Raji (cell line): ENCODE data around the gene SOCS6.

Source experiments
- POLR2A ChIP-seq: IDR thresholded peaks from 2 replicates; pipeline ENCODE4 v1.6.1; 2011; ENCODE audit warnings: low read depth, low read length, control low read depth; ENCODE audit not compliant: insufficient read depth

Gene SOCS6

DNA sequence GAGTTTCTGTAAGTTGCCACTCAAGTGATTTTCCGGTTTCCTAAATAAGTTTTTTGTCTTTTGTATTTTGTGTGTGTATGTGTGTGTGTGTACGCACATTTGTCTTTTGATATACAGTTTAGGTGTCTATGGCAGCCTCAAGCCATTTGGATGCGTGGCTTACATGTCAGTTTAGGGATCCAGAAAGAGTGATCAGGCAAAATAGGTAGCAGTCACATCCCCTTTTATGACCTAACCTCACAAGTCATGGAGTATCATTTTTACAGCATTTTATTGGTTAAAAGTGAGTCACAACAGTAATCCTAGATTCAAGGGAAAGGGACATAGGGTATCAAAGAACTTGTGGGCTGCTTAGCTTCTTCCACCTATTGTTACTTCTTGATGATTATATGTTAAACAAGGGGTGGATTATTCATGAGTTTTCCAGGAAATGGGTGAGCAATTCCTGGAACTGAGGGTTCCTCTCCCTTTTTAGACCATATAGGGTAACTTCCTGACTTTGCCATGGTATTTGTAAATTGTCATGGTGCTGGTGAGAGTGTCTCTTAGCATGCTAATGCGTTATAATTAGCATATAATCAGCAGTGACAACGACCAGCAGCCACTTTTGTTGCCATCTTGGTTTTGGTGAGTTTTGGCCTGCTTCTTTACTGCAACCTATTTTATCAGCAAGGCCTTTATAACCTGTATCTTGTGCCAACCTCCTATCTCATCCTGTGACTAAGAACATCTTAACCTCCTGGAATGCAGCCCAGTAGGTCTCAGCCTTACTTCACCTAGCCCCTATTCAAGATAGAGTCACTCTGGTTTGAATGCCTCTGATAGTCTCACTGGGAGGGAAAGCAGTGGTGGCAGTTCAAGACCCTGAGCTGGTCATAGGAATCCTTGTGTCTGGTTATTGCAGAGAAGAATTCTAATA, 8.6 kb upstream of the SOCS6 start:
- TF ChIP-seq POLR2A = no peak

DNA sequence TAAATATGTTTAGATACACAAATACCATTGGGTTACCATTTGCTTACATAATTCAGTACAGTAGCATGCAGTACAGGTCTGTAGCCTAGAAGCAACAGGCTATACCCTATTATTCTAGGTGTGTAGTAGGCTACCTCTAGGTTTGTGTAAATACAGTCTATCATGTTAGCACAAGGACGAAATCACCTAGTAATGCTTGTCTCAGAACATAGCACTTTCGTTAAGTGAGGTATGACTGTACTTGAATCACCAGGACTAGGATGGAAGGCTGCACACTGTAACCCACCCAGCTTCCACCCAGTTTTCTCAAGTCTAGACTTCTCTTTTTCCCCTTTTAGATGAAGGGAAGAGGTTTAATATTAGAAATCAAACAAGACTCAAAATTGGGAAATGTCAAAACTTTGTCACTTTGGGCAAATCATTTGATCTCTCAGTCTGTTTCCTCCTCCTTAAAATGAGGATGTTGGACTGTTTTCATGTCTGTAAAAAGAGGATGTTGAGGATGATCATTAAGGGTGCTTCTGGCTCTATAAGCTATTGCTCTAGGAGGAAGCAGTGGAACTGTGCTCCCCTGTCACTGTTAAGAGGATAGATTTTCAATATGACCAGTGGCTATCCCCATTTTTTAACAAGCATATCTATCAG, 3.7 kb upstream of the SOCS6 start:
- TF ChIP-seq POLR2A = no peak

DNA sequence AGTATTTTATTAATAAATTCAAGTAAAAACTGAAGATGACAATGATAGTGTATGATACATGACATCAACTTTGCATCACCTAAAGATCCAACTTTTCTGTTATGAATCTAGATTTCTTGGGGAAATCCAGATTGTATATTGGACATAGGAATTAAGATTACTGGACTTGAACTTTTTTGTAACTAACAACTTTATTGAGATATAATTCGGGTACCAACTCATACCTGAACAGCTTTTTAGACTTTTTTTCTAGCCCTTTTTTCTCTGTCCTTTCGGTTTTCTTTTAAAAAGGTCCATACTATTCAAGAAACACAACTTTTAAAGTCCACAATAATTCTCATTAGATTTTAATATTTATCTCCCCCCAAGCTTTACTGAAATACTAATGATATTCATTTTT, 1.1 kb upstream of the SOCS6 start:
- no peak for TF ChIP-seq POLR2A

DNA sequence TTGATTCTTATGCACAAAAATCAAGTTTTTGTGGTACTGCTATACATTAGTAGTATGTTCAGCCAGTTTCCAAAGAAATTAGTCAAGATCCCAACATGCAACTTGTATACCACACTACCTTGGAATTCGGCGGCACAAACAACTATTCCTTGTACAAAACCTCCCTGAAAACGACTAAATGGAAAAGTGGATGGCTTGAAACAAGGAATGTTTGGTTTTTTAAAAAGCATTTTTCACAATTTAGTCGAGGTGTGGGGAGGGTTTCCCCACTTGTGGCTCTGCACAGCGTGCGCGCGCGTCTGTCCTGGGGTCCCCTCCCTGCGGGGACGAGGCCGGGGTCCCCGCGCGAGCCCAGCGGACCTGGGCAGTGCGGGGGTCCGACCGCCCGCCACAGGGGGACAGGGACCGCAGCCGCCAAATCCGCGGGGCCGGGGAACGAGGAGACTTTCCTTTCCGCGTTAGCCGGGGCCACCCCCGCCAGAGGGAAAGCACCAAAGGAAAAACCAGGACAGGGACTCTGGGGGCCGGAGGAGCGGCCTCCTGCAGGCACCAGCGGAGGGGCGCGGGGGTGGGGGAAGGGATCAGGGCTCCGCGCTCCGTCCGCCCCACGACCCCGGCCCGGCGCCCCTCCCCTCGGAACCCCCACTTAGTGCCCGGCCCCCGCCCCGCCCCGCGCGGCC, 534 bp upstream of the SOCS6 start:
- TF ChIP-seq POLR2A = no peak

DNA sequence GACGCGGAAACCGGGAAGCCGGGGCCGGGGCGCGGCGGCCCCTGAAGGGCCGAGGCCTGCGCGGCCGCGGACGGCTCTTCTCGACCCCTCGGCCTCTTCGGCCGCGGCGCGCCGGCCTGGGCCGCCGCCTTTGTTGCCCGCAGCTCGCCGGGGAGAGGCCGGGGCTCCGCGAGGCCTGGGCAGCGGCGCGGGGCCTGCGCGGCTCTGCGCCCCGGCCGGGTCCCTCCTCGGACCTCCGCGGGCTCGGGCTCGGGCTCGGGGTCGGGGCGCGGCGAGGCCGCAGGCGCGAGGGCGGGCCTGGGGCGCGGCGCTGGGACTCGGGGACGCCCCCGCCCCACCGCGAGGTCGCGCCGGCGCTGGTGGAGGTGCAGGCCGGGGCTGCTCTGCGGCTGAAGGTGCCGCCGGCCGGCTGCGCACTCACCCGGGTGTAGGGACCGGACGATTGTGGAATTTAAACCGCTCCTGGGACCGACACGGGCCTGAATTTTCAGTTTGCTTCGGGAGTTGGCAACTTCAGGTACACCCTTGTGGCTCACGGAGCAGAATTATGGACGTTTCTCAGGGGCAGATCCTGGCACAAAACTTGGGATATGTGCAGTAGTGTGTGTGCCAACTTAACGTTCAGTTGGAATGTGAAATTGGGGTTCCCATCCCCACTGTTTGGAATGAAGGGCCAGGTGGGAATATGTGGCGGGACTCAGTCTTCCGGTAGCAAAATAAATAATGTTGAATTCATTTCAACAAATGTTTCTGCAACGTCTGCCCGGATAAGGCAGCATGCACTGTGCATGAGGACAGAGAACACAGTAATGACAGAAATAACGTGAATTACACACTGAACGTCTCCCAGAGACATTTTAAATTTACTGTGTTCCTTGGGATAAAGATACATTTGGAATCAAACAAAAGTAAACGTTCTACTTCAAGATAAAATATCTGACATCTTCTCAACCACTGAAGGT, 787 bp downstream of the SOCS6 start:
- TF ChIP-seq POLR2A = no peak

DNA sequence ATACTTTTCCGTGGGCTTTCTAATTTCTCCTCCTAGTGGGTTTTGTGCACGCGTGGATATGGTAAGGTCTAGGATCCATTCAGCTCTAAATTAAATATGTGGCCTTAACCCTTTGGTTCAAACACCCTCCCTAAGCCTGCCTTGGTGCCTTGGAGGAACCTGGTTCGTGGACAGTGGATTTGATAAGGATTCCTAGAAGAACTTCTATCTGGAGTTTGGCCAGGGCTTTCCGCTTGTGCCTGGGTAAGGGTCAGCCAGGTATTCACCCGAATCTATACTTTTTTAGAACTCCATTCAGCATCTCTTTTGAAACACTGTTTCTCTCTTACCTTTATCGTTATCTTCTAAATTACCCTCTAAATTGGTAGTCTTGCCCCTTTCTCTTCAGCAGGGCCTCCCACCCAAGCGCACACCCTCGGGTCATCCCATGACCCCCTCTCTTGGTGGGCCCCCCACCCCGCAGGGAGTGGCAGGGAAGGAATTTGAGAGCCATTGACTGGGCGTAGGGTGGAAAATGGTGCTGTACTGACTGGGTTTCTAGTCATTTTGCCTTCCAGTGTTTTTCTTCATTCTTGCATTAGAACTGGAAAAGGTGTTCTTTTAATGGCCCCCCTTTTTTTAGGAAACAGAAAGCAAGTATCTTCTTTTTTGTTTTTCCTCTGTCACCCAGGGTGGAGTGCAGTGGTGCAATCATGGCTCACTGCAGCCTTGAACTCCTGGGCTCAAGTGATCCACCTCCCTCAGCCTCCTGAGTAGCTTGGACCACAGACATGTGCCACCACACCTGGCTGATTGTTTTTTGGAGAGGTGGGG, 1.8 kb downstream of the SOCS6 start:
- TF ChIP-seq POLR2A = no peak

DNA sequence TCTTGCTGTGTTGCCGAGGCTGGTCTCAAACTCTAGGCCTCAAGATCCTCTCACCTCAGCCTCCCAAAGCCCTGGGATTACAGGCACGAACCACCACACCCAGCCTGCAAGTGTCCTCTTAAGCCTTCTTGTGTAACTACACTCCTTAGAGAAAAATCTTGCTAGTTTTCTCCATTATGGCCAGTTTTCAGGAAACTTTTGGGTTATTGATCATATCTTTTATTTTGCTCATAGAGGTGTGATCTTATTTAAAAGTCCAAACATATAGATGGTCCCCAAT, 2.4 kb downstream of the SOCS6 start:
- no peak for TF ChIP-seq POLR2A

DNA sequence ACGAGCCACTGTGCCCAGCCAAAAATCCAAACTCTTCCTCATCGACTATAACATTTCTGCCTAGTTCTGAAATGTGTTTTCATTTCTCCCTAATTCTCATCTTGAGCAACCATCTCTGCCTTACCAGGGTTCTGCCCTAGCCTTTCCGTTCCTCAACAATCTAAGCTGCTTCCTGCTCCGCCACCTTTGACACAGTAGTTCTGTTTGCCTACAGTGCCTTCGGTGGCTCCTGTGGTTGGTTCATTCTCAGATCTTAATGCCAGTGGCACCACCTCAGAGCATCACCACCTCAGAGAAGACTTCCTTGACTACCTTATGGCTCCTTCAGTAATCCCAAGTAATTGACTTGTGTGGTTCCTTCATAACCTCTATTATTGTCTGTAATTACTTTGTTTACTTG, 3.8 kb downstream of the SOCS6 start:
- no peak for TF ChIP-seq POLR2A

DNA sequence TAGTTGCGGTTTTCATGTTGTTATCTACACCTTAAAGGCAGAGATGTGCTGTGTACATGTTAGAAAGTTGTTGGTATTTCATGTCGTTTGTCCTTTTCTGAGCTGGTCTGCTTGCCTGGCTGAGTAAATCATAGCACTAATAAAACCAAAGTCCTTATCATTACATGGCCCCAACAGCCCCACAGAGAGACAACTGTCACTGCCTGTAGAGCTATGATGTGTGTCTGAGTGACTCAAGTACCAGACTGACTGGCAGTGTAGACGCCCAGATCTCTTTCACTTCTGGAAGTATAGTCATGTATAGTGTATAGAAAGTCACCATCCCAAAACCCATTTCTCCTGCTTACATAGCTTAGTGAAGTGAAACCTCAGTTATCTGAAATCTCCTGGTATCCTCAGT, 4.3 kb downstream of the SOCS6 start:
- TF ChIP-seq POLR2A = no peak

DNA sequence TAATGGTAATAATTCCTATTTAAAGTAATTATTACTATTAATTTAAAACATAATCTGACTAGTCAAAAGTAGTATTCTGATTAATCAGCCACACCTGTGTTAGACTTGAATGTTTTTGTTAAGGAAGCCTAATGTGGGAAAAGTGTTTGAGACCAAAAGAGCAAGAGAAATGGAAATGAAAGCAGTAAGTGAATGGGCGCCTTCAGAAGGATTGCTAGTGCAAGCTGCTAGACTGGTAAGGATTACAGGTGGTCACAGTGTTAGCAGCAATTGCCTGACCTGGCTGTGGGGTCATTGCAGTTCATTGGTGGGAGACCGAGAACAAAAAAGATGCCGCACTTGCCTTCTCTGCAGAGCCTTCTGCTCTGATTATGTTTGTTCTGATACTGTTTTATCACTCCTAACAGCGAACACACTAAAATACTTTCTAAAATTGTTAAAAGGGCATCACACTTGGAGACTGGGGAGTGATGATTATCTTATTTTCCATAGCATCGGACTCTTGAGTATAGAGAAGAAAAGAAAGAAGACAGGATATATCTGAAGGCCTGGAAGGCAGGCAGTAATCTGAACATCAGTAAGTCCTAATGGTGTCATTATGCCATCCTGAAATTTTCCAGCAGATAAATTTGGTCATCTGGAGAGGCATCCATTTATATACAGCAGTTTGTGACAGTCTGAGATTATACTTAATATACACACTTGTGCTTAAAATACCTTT, 5.8 kb downstream of the SOCS6 start:
- no peak for TF ChIP-seq POLR2A

DNA sequence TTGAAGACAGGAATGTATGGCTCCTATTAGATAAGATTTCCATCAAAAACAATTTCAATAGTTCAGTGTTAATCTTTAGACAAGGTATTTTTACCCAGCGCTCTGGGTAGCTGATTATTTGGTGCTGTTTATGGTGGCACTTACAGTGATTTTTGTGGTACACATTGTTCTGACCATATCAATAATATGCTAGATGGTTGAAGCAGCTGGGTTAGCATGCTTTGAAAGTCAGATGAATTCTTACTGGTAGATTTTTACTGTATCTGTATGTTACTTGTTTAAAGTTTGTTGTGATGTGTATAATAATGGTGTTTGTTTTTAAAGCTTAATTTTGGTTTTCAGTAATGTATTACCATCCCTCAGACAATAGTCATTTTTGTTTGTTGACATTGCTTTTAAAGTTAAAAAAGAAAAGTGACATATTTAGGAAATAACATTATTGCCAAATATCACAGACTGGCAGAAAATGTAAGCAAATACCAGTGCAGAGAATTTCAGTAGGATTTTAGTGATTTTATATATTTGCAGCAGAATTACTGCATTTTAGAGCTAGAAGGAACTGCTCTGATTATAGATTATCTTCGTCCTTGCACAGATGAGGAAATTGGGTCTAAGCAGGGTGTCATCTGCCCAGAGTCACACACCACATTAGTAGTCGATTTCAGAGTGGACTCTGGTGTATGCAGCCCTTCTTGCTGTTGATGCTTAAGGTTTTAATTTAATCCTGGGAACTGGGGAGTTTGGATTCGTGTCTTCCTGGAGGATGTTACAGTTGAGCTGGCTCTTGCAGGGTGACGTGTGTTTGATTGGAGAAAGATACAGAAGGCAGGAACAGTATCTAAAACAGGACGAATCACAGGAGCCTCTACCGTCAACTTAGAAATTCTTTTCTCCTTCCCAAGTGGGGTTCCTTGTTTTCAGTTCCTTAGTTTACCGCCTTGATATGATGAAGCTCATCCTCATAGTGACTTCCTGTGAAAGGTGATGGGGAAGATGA, 6.6 kb downstream of the SOCS6 start:
- no peak for TF ChIP-seq POLR2A

DNA sequence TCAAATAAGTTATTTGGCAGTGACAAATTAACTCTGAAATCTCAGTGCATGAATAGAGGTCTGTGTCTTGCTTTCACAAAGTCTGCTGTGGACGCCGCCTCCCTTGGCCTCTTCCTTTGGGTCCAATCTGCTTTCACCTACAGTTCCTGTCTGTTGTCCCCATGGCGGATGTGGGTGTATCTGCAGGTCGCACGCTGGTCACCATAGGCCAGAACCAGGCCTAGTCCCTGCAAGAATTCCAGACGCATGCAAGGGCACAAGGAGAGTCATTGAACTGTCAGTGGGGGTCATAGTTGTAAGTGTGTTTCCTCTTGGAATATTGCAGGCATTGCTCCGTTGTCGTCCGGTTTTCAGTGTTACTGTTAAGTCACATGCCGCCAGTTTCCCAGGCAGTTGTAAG, 7.4 kb downstream of the SOCS6 start:
- no peak for TF ChIP-seq POLR2A

DNA sequence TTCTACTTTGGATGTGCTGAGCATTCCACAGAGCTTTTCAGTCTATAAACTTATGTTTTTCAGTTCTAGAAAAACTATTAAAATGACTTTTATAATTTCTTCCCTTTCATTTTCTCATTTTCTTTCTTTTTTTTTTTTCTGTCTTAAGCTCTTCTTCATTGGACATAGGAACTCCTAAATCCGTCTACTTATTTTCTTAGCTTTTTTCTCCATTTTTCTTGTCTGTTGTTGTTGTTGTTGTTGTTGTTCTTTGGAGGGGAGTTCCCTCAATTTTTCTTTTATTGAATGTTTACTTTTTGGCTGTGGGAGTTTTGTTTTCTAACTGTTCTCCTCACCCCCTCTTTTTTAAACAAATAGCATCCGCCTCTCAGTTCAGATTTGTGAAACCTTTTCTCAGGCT, 7.9 kb downstream of the SOCS6 start:
- no peak for TF ChIP-seq POLR2A

DNA sequence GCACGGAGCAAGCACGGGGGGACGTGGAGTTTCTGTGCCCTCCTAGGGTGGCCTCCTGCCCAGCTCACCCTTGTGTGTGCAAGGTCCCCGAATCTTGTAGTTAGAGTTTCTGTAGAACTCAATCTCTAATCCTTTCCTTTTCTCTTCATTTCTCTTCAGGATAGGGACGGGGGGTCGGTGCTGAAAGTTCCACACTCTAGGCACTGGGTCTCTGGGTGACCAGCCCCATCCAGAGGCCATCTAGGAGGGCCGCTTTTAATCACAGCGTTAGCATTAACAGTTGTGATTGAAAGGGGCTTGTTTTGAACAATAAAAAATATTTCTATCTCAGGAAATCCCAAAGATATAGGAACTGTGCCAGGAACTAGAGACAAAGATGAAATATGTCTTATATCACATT, 10.5 kb downstream of the SOCS6 start:
- no peak for TF ChIP-seq POLR2A
